ENCODE results near the gene SLC66A2.

Gene SLC66A2

GRCh38 chr18:79952456-79952995 is 1.1 kb upstream of the SLC66A2 start:
- in situ Hi-C loops (cut with MboI; ENCODE audit: low sequenced_read_pairs): no loop called here

- in situ Hi-C loops (cut with MboI; ENCODE audit: low sequenced_read_pairs): no loop called here
These were observed 725 bp downstream of the SLC66A2 start for GRCh38 chr18:79950515-79951341.

GRCh38 chr18:79949697-79950487 is 1.6 kb downstream of the SLC66A2 start:
- in situ Hi-C loops (cut with MboI; ENCODE audit: low sequenced_read_pairs): no loop called here

GRCh38 chr18:79948719-79949411 is 2.6 kb downstream of the SLC66A2 start:
- in situ Hi-C loops (cut with MboI; ENCODE audit: low sequenced_read_pairs): no loop called here

DNA sequence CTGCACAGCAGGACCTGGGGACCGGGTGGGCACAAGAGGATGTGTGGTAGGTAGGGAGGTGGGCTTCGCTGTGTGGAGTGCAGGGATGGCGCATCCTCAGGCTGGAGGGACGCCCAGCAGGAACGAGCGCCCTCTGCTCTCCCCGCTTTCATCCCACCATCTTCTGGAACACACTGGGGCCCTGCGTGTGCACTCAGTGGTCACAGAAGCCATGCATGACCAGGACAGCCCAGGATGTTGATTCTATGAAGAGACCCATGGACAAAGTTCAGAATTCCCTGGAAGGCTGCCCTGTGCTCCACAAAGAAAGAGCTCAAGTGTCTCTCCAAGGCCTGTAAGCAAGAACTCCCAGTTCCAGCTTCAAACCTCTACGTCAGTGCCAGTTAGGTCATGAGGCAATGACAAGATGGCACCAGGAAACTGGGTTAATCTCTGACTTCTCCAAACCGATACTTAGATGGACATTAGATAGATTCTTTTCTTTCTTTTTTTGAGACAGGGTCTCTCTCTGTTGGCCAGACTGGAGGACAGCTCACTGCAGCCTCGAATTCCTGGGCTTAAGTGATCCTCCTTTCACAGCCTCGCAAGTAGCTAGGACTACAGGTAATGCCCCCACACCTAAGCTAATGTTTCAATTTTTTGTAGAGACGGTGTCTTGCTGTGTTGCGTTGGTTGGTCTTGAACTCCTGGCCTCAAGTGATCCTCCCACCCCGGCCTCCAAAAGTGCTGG is 3.4 kb downstream of the SLC66A2 start:
- in situ Hi-C loops (cut with MboI; ENCODE audit: low sequenced_read_pairs): no loop called here

- in situ Hi-C loops (cut with MboI; ENCODE audit: low sequenced_read_pairs): no loop called here
These were observed 4.2 kb downstream of the SLC66A2 start for GRCh38 chr18:79947054-79947755.

- in situ Hi-C loops (cut with MboI; ENCODE audit: low sequenced_read_pairs): no loop called here
These were observed 6.1 kb downstream of the SLC66A2 start for GRCh38 chr18:79945118-79946042.

GRCh38 chr18:79944746-79945117 is 6.7 kb downstream of the SLC66A2 start:
- in situ Hi-C loops (cut with MboI; ENCODE audit: low sequenced_read_pairs): no loop called here

DNA sequence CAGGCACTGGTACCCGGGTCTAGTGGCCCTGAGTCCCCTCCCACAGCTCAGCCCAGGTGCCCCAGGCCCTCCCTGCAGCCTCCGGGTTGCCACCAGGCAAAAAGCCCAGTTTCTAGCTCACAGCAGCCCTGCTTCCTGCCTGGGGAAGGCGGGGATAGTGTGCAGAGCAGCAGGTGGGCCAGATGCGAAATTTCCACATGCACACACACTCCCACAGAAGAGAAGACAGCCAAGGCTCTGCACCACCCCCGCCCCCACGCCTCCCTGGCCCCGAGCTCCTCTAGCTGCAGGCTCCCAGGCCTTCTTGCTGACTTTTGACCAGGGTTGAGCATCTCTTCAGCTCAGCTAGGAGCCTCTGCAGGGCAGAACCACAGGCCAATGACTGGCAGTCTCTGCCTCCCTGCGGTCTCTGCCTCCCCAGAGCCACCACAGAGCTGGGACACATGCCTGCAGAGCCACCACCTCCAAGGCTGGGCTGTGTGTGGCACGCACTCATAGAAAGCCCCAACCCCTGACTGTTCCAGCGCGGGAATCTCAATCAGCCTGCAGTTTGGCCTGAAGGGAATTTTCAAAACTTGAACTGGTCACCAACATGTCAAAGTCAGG is 7.2 kb downstream of the SLC66A2 start:
- in situ Hi-C loops (cut with MboI; ENCODE audit: low sequenced_read_pairs): no loop called here

DNA sequence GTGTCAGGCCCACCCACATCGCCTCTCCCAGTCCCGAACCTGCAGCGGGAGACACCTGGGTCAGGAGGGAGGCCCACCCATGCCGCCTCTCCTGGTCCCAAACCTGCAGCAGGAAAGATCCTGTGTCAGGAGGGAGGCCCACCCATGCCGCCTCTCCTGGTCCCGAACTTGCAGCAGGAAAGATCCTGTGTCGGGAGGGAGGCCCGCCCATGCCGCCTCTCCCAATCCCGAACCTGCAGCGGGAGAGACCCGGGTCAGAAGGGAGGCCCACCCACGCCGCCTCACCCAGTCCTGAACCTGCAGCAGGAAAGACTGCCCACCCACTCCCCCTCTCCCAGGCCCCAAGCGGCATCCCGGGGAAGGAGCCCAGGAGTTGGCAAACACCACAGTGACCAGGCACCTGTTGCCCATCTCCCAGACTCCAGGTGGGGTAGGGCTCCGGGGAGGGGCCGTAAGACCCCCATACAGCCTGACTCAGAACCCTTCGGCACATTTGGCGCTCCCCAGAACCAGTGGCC is 7.8 kb downstream of the SLC66A2 start:
- in situ Hi-C loops (cut with MboI; ENCODE audit: low sequenced_read_pairs): no loop called here

DNA sequence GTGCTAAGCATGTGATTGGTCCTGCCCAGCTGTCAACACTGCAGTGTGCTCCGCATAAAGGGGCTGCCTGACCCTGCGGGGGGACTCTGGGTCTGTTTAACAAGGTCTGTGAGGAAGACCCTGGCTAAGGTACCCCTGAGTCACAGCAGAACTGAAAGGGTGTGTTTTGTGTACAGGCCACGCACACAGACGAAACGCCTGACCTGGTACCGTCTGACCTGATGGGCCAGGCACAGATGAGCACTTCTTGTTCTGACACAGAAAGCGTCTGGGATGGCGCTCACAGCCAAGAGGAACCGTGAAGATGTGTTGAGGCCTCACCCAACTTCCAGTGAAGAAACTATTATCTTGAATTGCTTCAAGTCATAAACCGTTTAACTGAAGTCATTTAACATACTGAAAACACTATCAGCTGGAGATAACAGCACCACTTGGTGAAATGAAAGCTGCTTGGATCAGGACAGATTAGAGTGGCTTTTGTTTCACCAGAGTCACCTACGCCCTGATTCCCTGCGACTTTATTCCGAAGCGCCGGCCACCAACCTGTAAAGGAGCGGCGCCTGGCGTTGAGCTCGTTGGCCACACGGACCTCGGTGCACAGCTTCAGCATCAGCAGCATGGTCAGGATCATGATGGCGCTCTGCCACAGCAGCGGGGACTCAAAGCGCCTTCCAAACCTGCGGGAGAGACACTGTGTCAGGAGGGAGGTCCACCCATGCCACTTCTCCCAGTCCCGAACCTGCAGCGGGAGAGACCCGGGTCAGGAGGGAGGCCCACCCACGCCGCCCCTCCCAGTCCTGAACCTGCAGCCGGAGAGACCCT is 8.5 kb downstream of the SLC66A2 start:
- in situ Hi-C loops (cut with MboI; ENCODE audit: low sequenced_read_pairs): no loop called here

DNA sequence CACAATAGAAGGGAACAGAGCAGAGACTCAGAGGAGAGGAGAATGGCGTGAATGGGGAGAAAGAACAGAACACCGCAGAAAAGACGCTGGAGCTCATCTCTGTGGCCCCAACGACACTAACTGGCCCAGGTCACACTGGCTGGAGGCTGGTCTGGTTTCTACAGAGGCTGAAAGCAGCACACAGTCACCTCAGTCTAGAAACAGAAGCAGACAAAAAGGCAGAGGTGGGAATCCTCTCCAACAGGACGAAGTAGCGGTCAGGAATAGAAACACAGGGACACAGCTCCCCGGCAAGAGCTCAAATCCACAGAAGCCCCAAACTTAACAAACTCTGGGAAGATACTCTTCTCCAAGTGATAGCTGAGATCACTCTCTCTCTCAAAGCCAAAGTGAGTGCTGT is 9.2 kb downstream of the SLC66A2 start:
- in situ Hi-C loops (cut with MboI; ENCODE audit: low sequenced_read_pairs): no loop called here

GRCh38 chr18:79941473-79942119 is 9.9 kb downstream of the SLC66A2 start:
- in situ Hi-C loops (cut with MboI; ENCODE audit: low sequenced_read_pairs): no loop called here

DNA sequence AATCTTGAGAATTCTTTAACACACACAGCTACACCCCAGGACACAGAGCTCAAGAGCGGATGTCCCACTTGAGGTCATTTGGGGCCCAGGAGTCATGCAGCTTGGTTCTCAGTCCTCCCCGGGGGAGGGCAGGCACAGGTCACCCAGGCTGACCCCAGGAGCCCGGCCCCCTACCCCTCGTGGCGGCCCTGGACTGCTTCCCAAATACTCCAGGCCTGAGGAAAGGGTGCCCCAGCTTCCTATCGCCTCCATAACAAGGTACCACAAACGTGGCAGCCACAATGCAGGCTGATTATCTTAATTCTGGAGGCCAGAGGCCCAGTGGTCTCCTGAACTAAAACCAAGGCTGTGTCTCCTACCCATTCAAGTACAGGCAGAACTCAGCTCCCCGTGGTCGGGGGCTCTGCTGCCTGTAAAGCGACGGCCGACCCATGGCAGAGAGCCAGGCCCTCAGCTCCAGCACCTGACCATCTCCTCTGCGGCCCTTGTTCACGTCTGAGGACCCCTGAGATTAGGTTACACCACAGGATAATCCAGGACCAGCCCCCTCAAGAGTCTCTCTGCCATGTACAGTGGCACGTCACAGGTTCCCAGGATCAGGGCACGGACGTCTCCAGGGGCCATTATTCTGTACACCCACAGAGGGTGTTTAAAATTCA is 10.5 kb downstream of the SLC66A2 start:
- in situ Hi-C loops (cut with MboI; ENCODE audit: low sequenced_read_pairs): no loop called here

GRCh38 chr18:79940126-79940813 is 11.2 kb downstream of the SLC66A2 start:
- in situ Hi-C loops (cut with MboI; ENCODE audit: low sequenced_read_pairs): no loop called here

DNA sequence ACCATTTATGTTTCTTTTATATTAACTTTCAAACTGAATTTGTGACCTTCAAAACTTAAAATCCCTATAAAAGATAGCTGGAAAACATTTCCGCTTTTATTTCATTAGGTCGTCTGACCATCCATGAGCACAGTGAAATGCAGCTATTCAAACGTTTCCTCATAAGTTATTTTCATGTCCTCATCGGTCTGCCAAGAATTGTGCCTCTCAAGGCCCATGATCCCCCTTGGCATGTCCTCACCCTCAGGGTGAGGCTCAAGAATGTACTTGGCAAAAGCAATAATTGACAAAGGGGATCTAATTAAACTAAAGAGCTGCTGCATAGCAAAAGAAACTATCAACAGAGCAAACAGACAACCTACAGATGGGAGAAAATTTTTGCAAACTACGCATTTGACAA is 12.4 kb downstream of the SLC66A2 start:
- in situ Hi-C loops (cut with MboI; ENCODE audit: low sequenced_read_pairs): no loop called here
